ENCODE results near the gene RUNDC3A. TPM values are rescaled to one million over a fixed set of nuclear protein-coding genes. Genes with fewer than 3 reads are reported as not detected.

Gene RUNDC3A
- polyA plus RNA-seq, 1 experiment = 0.11 TPM

GRCh38 chr17:44266402-44267164, 41.8 kb upstream of the RUNDC3A start:
- POLR2A ChIA-PET = no interaction called here
- CTCF ChIA-PET = no interaction called here

GRCh38 chr17:44267165-44267455, 41.3 kb upstream of the RUNDC3A start:
- Histone ChIP-seq H3K9me3 (ENCODE audit: control insufficient read depth, insufficient read depth, low read length) (no peaks in the 10 kb centered on the region), H3K4me3 (ENCODE audit: low read depth, low read length) (no peak overlapping the region), H3K27me3 (ENCODE audit: control insufficient read depth, insufficient read depth, low read length) (peaks cover 35% of the 10 kb centered on the region), H3K27ac (ENCODE audit: low read depth, low read length) (no peak overlapping the region)
- ChIA-PET POLR2A (no interaction called here), CTCF (no interaction called here)
- DNase-seq (ENCODE audit: low read depth, low spot score) = no peak
- no peak for TF ChIP-seq CTCF (IDR thresholded peaks at IDR 0.05; ENCODE audit: low read depth, low read length)

More at GRCh38 chr17:44266402-44267164, 41.8 kb upstream of the RUNDC3A start:
- Histone ChIP-seq H3K27ac (ENCODE audit: low read depth, low read length) (no peak overlapping the region), H3K27me3 (ENCODE audit: control insufficient read depth, insufficient read depth, low read length) (peaks cover 37% of the 10 kb centered on the region), H3K4me3 (ENCODE audit: low read depth, low read length) (no peak overlapping the region), H3K9me3 (ENCODE audit: control insufficient read depth, insufficient read depth, low read length) (no peaks in the 10 kb centered on the region)
- no peak for TF ChIP-seq CTCF (IDR thresholded peaks at IDR 0.05; ENCODE audit: low read depth, low read length)
- DNase-seq (ENCODE audit: low read depth, low spot score) = no peak

GRCh38 chr17:44267818-44268490, 40.4 kb upstream of the RUNDC3A start, which contains the start of gene SLC4A1:
SLC4A1 (minus strand) TSS chr17:44268135; CDS start chr17:44262866, 5,269 bp downstream.
- Histone ChIP-seq H3K4me3 (ENCODE audit: low read depth, low read length) (no peak within 1 kb of the TSS), H3K9me3 (ENCODE audit: control insufficient read depth, insufficient read depth, low read length) (no peaks in the 10 kb centered on the region), H3K27ac (ENCODE audit: low read depth, low read length) (no peak within 1 kb of the TSS), H3K27me3 (ENCODE audit: control insufficient read depth, insufficient read depth, low read length) (peaks cover 37% of the 10 kb centered on the region)
- ChIA-PET CTCF (interaction anchor here (0.5 kb wide), 1 partner anchor 1321 kb away, joined by 3 read pairs; no protein-coding TSS in a partner anchor), POLR2A (no interaction called here)
- TF ChIP-seq CTCF (IDR thresholded peaks at IDR 0.05; ENCODE audit: low read depth, low read length) = no peak
- no peak for DNase-seq (ENCODE audit: low read depth, low spot score)

GRCh38 chr17:44268709-44269534, 39.5 kb upstream of the RUNDC3A start:
- Histone ChIP-seq H3K27ac (ENCODE audit: low read depth, low read length) (no peak overlapping the region), H3K9me3 (ENCODE audit: control insufficient read depth, insufficient read depth, low read length) (no peaks in the 10 kb centered on the region), H3K27me3 (ENCODE audit: control insufficient read depth, insufficient read depth, low read length) (peaks cover 39% of the 10 kb centered on the region), H3K4me3 (ENCODE audit: low read depth, low read length) (no peak overlapping the region)
- CTCF ChIA-PET = interaction anchor here (0.5 kb wide), 1 partner anchor 1322 kb away, joined by 3 read pairs; no protein-coding TSS in a partner anchor
- no peak for TF ChIP-seq CTCF (IDR thresholded peaks at IDR 0.05; ENCODE audit: low read depth, low read length)
- no peak for DNase-seq (ENCODE audit: low read depth, low spot score)
- POLR2A ChIA-PET = no interaction called here
